ENCODE results near the gene HOXD10.

The HOXD10 gene

GRCh38 chr2:176137252-176137580 lies 20.6 kb downstream of the HOXD10 start:
- in situ Hi-C loops (cut with HindIII; ENCODE audit: low sequenced_read_pairs) = no loop called here
- no peak for TF ChIP-seq CTCF (IDR thresholded peaks at IDR 0.05; ENCODE audit: low read depth, low read length)
- no peak for DNase-seq (ENCODE audit: low read depth, low spot score)
- H3K4me3 ChIP-seq (ENCODE audit: low read depth, low read length) = peak overlapping the region; percentile 57

- no peak for TF ChIP-seq CTCF (IDR thresholded peaks at IDR 0.05; ENCODE audit: low read depth, low read length)
- in situ Hi-C loops (cut with HindIII; ENCODE audit: low sequenced_read_pairs) = no loop called here
- peak overlapping the region; percentile 57 for H3K4me3 ChIP-seq (ENCODE audit: low read depth, low read length)
- DNase-seq (ENCODE audit: low read depth, low spot score) = peak; percentile 29
These were observed 21.3 kb downstream of the HOXD10 start for GRCh38 chr2:176137906-176138305.

GRCh38 chr2:176138526-176138922 lies 21.9 kb downstream of the HOXD10 start:
- no peak for TF ChIP-seq CTCF (IDR thresholded peaks at IDR 0.05; ENCODE audit: low read depth, low read length)
- in situ Hi-C loops (cut with HindIII; ENCODE audit: low sequenced_read_pairs) = no loop called here
- DNase-seq (ENCODE audit: low read depth, low spot score) = no peak
- peak overlapping the region; percentile 3 for H3K4me3 ChIP-seq (ENCODE audit: low read depth, low read length)

- TF ChIP-seq CTCF (IDR thresholded peaks at IDR 0.05; ENCODE audit: low read depth, low read length) = no peak
- in situ Hi-C loops (cut with HindIII; ENCODE audit: low sequenced_read_pairs) = no loop called here
- DNase-seq (ENCODE audit: low read depth, low spot score) = no peak
- no peak overlapping the region for H3K4me3 ChIP-seq (ENCODE audit: low read depth, low read length)
These were observed 22.5 kb downstream of the HOXD10 start for GRCh38 chr2:176138923-176139660.

GRCh38 chr2:176139661-176140512 lies 23.3 kb downstream of the HOXD10 start:
- in situ Hi-C loops (cut with HindIII; ENCODE audit: low sequenced_read_pairs) = no loop called here

More at GRCh38 chr2:176139661-176140512, 23.3 kb downstream of the HOXD10 start:
- peak; percentile 61 for DNase-seq (ENCODE audit: low read depth, low spot score)
- TF ChIP-seq CTCF (IDR thresholded peaks at IDR 0.05; ENCODE audit: low read depth, low read length) = no peak
- peak overlapping the region; percentile 49 for H3K4me3 ChIP-seq (ENCODE audit: low read depth, low read length)
